ENCODE data around the gene GLIS1. TPM values are rescaled to one million over a fixed set of nuclear protein-coding genes. Genes with fewer than 3 reads are reported as not detected.

Gene GLIS1
- total and polyA plus RNA-seq, 2 experiments from 2014 or later, result 0.13 to 1.3 TPM

GRCh38 chr1:53486395-53487026 is 252.5 kb downstream of the GLIS1 start:
- no peaks in the 10 kb centered on the region for H3K27me3 ChIP-seq
- H3K79me2 ChIP-seq, result no peaks in the 10 kb centered on the region

GRCh38 chr1:53485478-53486394 is 253.2 kb downstream of the GLIS1 start:
- 35% methylated on average over 25 of the region's 27 CpGs for WGBS (ENCODE audit: low lambda C conversion rate, missing lambda C conversion rate)
- DNase-seq (ENCODE audit: low spot score), result peak; percentile 94
- TF ChIP-seq EZH2 (IDR thresholded peaks at IDR 0.05; ENCODE audit: borderline replicate concordance) (no peak), CTCF (IDR thresholded peaks at IDR 0.05; ENCODE audit: poor library complexity) (peak; percentile 96), EZH2phosphoT487 (IDR thresholded peaks at IDR 0.05; ENCODE audit: low read depth, severe bottlenecking, unreplicated experiment) (no peak)
- Histone ChIP-seq H3K27me3 (no peaks in the 10 kb centered on the region), H3K27ac (no peak overlapping the region), H3K9me3 (ENCODE audit: low read depth) (no peaks in the 10 kb centered on the region), H3K4me2 (no peak overlapping the region), H3K4me1 (ENCODE audit: insufficient read depth) (peaks cover 4% of the 10 kb centered on the region), H2AFZ (no peak overlapping the region), H3K9me2 (replicated peaks; ENCODE audit: insufficient read depth) (no peaks in the 10 kb centered on the region), H3K4me3 (no peak overlapping the region), H4K20me1 (ENCODE audit: insufficient read depth, poor library complexity, severe bottlenecking) (no peaks in the 10 kb centered on the region), H3K79me2 (no peaks in the 10 kb centered on the region), H3K36me3 (replicated peaks; ENCODE audit: insufficient read depth, low read depth) (no peaks in the 10 kb centered on the region)

More at GRCh38 chr1:53486395-53487026, 252.5 kb downstream of the GLIS1 start:
- no peaks in the 10 kb centered on the region for H3K9me2 ChIP-seq (replicated peaks; ENCODE audit: insufficient read depth)
- TF ChIP-seq CTCF (IDR thresholded peaks at IDR 0.05; ENCODE audit: poor library complexity) (no peak), EZH2phosphoT487 (IDR thresholded peaks at IDR 0.05; ENCODE audit: low read depth, severe bottlenecking, unreplicated experiment) (no peak), EZH2 (IDR thresholded peaks at IDR 0.05; ENCODE audit: borderline replicate concordance) (no peak)
- no peak overlapping the region for H3K4me3 ChIP-seq
- H3K27ac ChIP-seq, result no peak overlapping the region
- no peaks in the 10 kb centered on the region for H3K9me3 ChIP-seq (ENCODE audit: low read depth)
- H3K4me2 ChIP-seq, result no peak overlapping the region
- H3K36me3 ChIP-seq (replicated peaks; ENCODE audit: insufficient read depth, low read depth), result no peaks in the 10 kb centered on the region
- H4K20me1 ChIP-seq (ENCODE audit: insufficient read depth, poor library complexity, severe bottlenecking), result no peaks in the 10 kb centered on the region
- no peak overlapping the region for H2AFZ ChIP-seq
- WGBS (ENCODE audit: low lambda C conversion rate, missing lambda C conversion rate), result 89% methylated on average over 9 of the region's 9 CpGs
- peaks cover 4% of the 10 kb centered on the region for H3K4me1 ChIP-seq (ENCODE audit: insufficient read depth)
- DNase-seq (ENCODE audit: low spot score), result no peak

GRCh38 chr1:53484705-53485477 is 254.1 kb downstream of the GLIS1 start:
- WGBS (ENCODE audit: low lambda C conversion rate, missing lambda C conversion rate), result 92% methylated on average over 17 of the region's 19 CpGs
- H3K4me2 ChIP-seq, result no peak overlapping the region
- no peaks in the 10 kb centered on the region for H3K79me2 ChIP-seq
- H2AFZ ChIP-seq, result no peak overlapping the region
- H3K36me3 ChIP-seq (replicated peaks; ENCODE audit: insufficient read depth, low read depth), result no peaks in the 10 kb centered on the region
- H3K27ac ChIP-seq, result no peak overlapping the region
- H3K4me1 ChIP-seq (ENCODE audit: insufficient read depth), result peaks cover 4% of the 10 kb centered on the region
- H4K20me1 ChIP-seq (ENCODE audit: insufficient read depth, poor library complexity, severe bottlenecking), result no peaks in the 10 kb centered on the region
- H3K9me2 ChIP-seq (replicated peaks; ENCODE audit: insufficient read depth), result no peaks in the 10 kb centered on the region
- no peak for DNase-seq (ENCODE audit: low spot score)
- no peaks in the 10 kb centered on the region for H3K27me3 ChIP-seq
- H3K9me3 ChIP-seq (ENCODE audit: low read depth), result no peaks in the 10 kb centered on the region
- no peak for TF ChIP-seq EZH2 (IDR thresholded peaks at IDR 0.05; ENCODE audit: borderline replicate concordance)
- no peak overlapping the region for H3K4me3 ChIP-seq
